ENCODE results near the gene AMT. TPM values are rescaled to one million over a fixed set of nuclear protein-coding genes. Genes with fewer than 3 reads are reported as not detected.

AMT gene
- total and polyA plus RNA-seq, 2 of the 13 experiments (the other 11 are each of a cell fraction or from before 2014, with no cell fraction given): 35.3 to 59.0 TPM

DNA sequence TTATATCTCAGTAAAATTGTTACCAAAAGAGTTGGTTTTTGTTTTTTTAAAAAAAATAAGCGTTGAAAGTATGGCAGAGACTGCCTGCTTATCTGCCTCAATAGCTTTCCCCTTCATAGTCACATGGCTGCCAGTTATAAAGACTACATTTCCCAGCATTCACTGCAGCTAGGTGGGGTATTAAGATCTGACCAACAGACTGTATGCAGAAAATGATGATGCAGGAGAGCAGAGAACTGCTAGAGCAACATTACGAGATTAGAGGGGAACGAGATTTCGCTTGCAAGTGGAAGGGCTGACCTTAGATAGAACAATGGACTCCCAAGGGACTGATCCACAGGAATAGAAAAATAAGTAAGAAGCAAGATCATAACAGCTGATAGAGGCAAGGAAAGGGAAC is 24.8 kb downstream of the AMT start:
- no peak overlapping the region for H3K27ac ChIP-seq (ENCODE audit: extremely low read length, insufficient read depth, low read length)
- no peaks in the 10 kb centered on the region for H3K27me3 ChIP-seq (ENCODE audit: control insufficient read depth in 1 of 2, insufficient read depth in 2 of 2, low read length in 2 of 2)
- H3K9me3 ChIP-seq (ENCODE audit: low read length): no peaks in the 10 kb centered on the region
- no peak overlapping the region for H3K4me2 ChIP-seq (ENCODE audit: low read depth, low read length)
- WGBS (ENCODE audit: low lambda C conversion rate): 91% methylated on average over 4 of the region's 4 CpGs
- H3K4me3 ChIP-seq (replicated peaks in 1 of 3; ENCODE audit: insufficient read depth in 1 of 3, low read depth in 2 of 3, low read length in 3 of 3): no peak overlapping the region
- no TSS peak for BruUV-seq (replicated peaks)
- peaks cover 27% of the 10 kb centered on the region for H3K4me1 ChIP-seq (ENCODE audit: insufficient read depth, low read length)
- no peak overlapping the region for H3K9ac ChIP-seq (ENCODE audit: insufficient read depth, low read depth, low read length)
- intact Hi-C loops (cut with micrococcal nuclease; ENCODE audit: unreplicated experiment): no loop called here
- DNase-seq (ENCODE audit: low spot score) (no peak), ATAC-seq (peak; percentile 55), FAIRE-seq (peak; percentile 46)
- in situ Hi-C loops (cut with HindIII; ENCODE audit: extremely low pct_ligation_motif_present, low pct_unique_long_range_greater_than_20kb): no loop called here
- H4K20me1 ChIP-seq (ENCODE audit: insufficient read depth, low read length): peaks cover 50% of the 10 kb centered on the region
- ChIA-PET POLR2A (interaction anchor here (0.9 to 1.3 kb wide), 2 partner anchors 11 to 14 kb away, joined by 4 to 6 read pairs; partner anchors contain the start of gene RHOA), CTCF (ENCODE audit: low intra/inter-chr PET ratio, low total read pairs) (no interaction called here)
- peaks cover 3 to 30% of the 10 kb centered on the region in 2 experiments for H3K36me3 ChIP-seq (replicated peaks in 1 of 2; ENCODE audit: control insufficient read depth in 1 of 2, insufficient read depth in 2 of 2, low read length in 2 of 2)
- H2AFZ ChIP-seq (ENCODE audit: low read length): no peak overlapping the region
- H3K79me2 ChIP-seq (ENCODE audit: insufficient read depth, low read length): peaks cover 87% of the 10 kb centered on the region
- no peak for TF ChIP-seq HNRNPL (IDR thresholded peaks at IDR 0.05; ENCODE audit: low read depth, low read length)
- TF ChIP-seq, protein P1, sequence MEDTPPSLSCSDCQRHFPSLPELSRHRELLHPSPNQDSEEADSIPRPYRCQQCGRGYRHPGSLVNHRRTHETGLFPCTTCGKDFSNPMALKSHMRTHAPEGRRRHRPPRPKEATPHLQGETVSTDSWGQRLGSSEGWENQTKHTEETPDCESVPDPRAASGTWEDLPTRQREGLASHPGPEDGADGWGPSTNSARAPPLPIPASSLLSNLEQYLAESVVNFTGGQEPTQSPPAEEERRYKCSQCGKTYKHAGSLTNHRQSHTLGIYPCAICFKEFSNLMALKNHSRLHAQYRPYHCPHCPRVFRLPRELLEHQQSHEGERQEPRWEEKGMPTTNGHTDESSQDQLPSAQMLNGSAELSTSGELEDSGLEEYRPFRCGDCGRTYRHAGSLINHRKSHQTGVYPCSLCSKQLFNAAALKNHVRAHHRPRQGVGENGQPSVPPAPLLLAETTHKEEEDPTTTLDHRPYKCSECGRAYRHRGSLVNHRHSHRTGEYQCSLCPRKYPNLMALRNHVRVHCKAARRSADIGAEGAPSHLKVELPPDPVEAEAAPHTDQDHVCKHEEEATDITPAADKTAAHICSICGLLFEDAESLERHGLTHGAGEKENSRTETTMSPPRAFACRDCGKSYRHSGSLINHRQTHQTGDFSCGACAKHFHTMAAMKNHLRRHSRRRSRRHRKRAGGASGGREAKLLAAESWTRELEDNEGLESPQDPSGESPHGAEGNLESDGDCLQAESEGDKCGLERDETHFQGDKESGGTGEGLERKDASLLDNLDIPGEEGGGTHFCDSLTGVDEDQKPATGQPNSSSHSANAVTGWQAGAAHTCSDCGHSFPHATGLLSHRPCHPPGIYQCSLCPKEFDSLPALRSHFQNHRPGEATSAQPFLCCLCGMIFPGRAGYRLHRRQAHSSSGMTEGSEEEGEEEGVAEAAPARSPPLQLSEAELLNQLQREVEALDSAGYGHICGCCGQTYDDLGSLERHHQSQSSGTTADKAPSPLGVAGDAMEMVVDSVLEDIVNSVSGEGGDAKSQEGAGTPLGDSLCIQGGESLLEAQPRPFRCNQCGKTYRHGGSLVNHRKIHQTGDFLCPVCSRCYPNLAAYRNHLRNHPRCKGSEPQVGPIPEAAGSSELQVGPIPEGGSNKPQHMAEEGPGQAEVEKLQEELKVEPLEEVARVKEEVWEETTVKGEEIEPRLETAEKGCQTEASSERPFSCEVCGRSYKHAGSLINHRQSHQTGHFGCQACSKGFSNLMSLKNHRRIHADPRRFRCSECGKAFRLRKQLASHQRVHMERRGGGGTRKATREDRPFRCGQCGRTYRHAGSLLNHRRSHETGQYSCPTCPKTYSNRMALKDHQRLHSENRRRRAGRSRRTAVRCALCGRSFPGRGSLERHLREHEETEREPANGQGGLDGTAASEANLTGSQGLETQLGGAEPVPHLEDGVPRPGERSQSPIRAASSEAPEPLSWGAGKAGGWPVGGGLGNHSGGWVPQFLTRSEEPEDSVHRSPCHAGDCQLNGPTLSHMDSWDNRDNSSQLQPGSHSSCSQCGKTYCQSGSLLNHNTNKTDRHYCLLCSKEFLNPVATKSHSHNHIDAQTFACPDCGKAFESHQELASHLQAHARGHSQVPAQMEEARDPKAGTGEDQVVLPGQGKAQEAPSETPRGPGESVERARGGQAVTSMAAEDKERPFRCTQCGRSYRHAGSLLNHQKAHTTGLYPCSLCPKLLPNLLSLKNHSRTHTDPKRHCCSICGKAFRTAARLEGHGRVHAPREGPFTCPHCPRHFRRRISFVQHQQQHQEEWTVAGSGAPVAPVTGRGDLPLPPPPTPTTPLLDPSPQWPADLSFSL (CRISPR knock-in tag; IDR thresholded peaks at IDR 0.05): no peak
- peak; percentile 96 for TF ChIP-seq THAP11 (CRISPR knock-in tag; IDR thresholded peaks at IDR 0.05)
- TF ChIP-seq, protein P2, sequence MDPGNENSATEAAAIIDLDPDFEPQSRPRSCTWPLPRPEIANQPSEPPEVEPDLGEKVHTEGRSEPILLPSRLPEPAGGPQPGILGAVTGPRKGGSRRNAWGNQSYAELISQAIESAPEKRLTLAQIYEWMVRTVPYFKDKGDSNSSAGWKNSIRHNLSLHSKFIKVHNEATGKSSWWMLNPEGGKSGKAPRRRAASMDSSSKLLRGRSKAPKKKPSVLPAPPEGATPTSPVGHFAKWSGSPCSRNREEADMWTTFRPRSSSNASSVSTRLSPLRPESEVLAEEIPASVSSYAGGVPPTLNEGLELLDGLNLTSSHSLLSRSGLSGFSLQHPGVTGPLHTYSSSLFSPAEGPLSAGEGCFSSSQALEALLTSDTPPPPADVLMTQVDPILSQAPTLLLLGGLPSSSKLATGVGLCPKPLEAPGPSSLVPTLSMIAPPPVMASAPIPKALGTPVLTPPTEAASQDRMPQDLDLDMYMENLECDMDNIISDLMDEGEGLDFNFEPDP (CRISPR knock-in tag; conservative IDR thresholded peaks at IDR 0.05): no peak
- no peak for TF ChIP-seq FOXA1 (IDR thresholded peaks at IDR 0.05)
- no peak for TF ChIP-seq FOXA1 (CRISPR knock-in tag; IDR thresholded peaks at IDR 0.05)
- peak; percentile 57; the same call in 1 of the 2 replicates for TF ChIP-seq HCFC1 (IDR thresholded peaks at IDR 0.05; ENCODE audit: low read depth, low read length)
- peak; percentile 27; the same call in 1 of the 2 replicates for TF ChIP-seq SUZ12 (IDR thresholded peaks at IDR 0.05; ENCODE audit: low read depth, low read length)
- TF ChIP-seq ZNF143 (CRISPR knock-in tag; IDR thresholded peaks at IDR 0.05): peak; percentile 83
- peak; percentile 17 for TF ChIP-seq YY1 (IDR thresholded peaks at IDR 0.05; ENCODE audit: insufficient read depth, insufficient replicate concordance, low read depth, low read length)
- TF ChIP-seq, protein P3, sequence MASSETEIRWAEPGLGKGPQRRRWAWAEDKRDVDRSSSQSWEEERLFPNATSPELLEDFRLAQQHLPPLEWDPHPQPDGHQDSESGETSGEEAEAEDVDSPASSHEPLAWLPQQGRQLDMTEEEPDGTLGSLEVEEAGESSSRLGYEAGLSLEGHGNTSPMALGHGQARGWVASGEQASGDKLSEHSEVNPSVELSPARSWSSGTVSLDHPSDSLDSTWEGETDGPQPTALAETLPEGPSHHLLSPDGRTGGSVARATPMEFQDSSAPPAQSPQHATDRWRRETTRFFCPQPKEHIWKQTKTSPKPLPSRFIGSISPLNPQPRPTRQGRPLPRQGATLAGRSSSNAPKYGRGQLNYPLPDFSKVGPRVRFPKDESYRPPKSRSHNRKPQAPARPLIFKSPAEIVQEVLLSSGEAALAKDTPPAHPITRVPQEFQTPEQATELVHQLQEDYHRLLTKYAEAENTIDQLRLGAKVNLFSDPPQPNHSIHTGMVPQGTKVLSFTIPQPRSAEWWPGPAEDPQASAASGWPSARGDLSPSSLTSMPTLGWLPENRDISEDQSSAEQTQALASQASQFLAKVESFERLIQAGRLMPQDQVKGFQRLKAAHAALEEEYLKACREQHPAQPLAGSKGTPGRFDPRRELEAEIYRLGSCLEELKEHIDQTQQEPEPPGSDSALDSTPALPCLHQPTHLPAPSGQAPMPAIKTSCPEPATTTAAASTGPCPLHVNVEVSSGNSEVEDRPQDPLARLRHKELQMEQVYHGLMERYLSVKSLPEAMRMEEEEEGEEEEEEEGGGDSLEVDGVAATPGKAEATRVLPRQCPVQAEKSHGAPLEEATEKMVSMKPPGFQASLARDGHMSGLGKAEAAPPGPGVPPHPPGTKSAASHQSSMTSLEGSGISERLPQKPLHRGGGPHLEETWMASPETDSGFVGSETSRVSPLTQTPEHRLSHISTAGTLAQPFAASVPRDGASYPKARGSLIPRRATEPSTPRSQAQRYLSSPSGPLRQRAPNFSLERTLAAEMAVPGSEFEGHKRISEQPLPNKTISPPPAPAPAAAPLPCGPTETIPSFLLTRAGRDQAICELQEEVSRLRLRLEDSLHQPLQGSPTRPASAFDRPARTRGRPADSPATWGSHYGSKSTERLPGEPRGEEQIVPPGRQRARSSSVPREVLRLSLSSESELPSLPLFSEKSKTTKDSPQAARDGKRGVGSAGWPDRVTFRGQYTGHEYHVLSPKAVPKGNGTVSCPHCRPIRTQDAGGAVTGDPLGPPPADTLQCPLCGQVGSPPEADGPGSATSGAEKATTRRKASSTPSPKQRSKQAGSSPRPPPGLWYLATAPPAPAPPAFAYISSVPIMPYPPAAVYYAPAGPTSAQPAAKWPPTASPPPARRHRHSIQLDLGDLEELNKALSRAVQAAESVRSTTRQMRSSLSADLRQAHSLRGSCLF (CRISPR knock-in tag; IDR thresholded peaks at IDR 0.05; ENCODE audit: borderline replicate concordance): no peak

All from HepG2 (cell line).